Chondrocyte (in vitro differentiated cells): Measurements from ENCODE around the gene JARID2. TPM values are rescaled to one million over a fixed set of nuclear protein-coding genes. Genes with fewer than 3 reads are reported as not detected.

Experiments used
- DNase-seq: peaks from one replicate; pipeline ENCODE4 v3.0.0; 2021; ENCODE audit warnings: mixed read lengths, low spot score
- H3K27ac Mint-ChIP-seq: one replicate; pipeline ENCODE4 v1.8.0; 2021; ENCODE audit warnings: mild to moderate bottlenecking, moderate library complexity, mixed read lengths; ENCODE audit not compliant: unreplicated experiment
- H3K27me3 Mint-ChIP-seq: 2 replicates; pipeline ENCODE4 v1.8.0; 2021; ENCODE audit warnings: low read depth, mixed read lengths
- H3K36me3 Mint-ChIP-seq: 2 replicates; pipeline ENCODE4 v1.8.0; 2021; ENCODE audit warnings: low read depth, mixed read lengths
- H3K4me1 Mint-ChIP-seq: 2 replicates; pipeline ENCODE4 v1.8.0; 2021; ENCODE audit warnings: low read depth, mild to moderate bottlenecking, mixed read lengths
- H3K4me3 Mint-ChIP-seq: one replicate; pipeline ENCODE4 v1.8.0; 2021; ENCODE audit warnings: mild to moderate bottlenecking, moderate library complexity, mixed read lengths; ENCODE audit not compliant: unreplicated experiment
- H3K9me3 Mint-ChIP-seq: 2 replicates; pipeline ENCODE4 v1.8.0; 2021; ENCODE audit warnings: low read depth, mixed read lengths
- total RNA-seq: library from RNA; stranded (reverse); gene quantifications from 3 replicates; pipeline ENCODE4 v1.2.1, GENCODE V29; 2021
- TF ChIP-seq, protein P1 (sequence below): fragments of 200-600 bp; sonication (generic); IDR thresholded peaks from 2 replicates; pipeline ENCODE4 v1.5.0; 2021; ENCODE audit warnings: antibody characterized with exemption, mild to moderate bottlenecking, moderate library complexity

JARID2 gene
- total RNA-seq, 1 donor from 2014 or later = 9.9 TPM

GRCh38 chr6:15389084-15389764 lies 143.4 kb downstream of the JARID2 start:
- Mint-ChIP-seq H3K27me3 (no peaks in the 10 kb centered on the region), H3K9me3 (peaks cover 7% of the 10 kb centered on the region), H3K27ac (peak overlapping the region; percentile 52), H3K4me3 (no peak overlapping the region), H3K36me3 (peaks cover 1% of the 10 kb centered on the region), H3K4me1 (peaks cover 26% of the 10 kb centered on the region)
- TF ChIP-seq, protein P1, sequence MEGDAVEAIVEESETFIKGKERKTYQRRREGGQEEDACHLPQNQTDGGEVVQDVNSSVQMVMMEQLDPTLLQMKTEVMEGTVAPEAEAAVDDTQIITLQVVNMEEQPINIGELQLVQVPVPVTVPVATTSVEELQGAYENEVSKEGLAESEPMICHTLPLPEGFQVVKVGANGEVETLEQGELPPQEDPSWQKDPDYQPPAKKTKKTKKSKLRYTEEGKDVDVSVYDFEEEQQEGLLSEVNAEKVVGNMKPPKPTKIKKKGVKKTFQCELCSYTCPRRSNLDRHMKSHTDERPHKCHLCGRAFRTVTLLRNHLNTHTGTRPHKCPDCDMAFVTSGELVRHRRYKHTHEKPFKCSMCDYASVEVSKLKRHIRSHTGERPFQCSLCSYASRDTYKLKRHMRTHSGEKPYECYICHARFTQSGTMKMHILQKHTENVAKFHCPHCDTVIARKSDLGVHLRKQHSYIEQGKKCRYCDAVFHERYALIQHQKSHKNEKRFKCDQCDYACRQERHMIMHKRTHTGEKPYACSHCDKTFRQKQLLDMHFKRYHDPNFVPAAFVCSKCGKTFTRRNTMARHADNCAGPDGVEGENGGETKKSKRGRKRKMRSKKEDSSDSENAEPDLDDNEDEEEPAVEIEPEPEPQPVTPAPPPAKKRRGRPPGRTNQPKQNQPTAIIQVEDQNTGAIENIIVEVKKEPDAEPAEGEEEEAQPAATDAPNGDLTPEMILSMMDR = no peak
- no peak for DNase-seq

DNA sequence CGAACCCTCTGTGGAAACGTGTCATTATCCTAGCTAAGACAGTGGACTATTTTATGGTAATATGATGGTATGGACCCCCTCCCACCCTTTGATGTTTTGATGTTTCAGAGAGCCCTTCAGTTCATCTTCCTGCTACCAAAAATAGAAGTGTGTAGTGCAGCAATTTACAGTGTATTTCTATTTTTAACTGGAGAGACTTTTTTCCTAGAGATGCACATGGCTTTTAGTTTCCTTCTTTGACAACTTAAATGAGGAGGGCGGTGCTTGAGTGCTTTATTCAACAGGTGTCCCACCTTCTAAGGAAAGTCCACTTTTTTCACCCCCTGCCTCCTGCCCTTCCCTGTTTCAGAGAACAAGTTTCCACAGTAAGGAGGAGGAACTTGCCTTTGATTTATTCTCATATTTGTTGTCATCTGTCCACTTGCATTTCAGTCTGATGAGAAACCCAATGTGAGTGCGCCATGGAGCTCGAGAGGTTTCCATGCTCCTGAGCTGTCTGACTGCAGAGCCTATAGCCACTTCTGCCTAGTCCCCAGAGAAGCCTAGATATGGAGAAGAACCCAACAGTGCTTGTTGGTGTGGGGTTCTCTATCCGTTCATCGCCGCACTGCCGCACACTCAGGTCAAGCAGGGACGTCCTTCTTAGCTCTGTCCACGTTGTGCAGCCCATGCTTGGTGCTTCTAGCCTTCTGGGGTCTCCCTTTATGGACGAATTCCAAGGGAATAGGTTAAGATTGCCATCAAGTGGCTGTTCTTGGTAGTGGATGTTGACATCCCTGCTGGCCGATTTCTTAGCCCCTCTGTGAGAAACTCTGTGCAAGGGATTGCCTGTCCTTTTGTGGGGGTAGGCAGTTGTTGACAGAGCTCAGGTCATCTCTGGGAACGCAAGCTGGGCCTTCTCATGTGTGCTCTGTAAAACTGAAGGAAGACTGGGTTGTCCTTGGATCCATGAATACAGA lies 144.2 kb downstream of the JARID2 start:
- no peaks in the 10 kb centered on the region for H3K27me3 Mint-ChIP-seq
- peak overlapping the region; percentile 52 for H3K27ac Mint-ChIP-seq
- H3K4me1 Mint-ChIP-seq = peaks cover 26% of the 10 kb centered on the region
- DNase-seq = no peak
- no peak overlapping the region for H3K4me3 Mint-ChIP-seq
- peaks cover 7% of the 10 kb centered on the region for H3K9me3 Mint-ChIP-seq
- H3K36me3 Mint-ChIP-seq = peaks cover 1% of the 10 kb centered on the region
- TF ChIP-seq, protein P1 = peak; percentile 89

GRCh38 chr6:15391500-15391899 lies 145.6 kb downstream of the JARID2 start:
- Mint-ChIP-seq H3K27me3 (no peaks in the 10 kb centered on the region), H3K4me1 (peaks cover 26% of the 10 kb centered on the region), H3K9me3 (peaks cover 7% of the 10 kb centered on the region), H3K27ac (no peak overlapping the region), H3K36me3 (peaks cover 1% of the 10 kb centered on the region), H3K4me3 (no peak overlapping the region)
- DNase-seq = no peak
- TF ChIP-seq, protein P1 = no peak

DNA sequence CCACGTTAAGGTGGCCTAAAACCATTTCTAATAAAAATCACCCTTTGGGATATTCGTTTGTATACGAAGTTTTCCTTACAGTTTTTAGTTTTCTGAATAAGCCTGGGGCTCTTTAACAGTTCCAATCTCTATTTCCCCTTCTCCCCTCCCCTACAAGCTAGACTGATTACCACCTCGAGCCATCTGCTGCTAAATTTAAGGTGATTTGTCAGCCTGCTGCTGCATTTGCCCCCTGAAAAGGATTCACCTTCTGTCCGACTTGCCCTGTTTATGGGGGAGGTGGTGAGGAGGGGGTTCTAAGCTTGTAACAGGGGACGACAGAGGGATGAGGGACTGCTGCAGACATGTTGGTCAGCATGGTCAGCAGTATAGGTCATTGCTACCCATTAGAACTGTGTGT lies 146.3 kb downstream of the JARID2 start:
- H3K27ac Mint-ChIP-seq = no peak overlapping the region
- TF ChIP-seq, protein P1 = no peak
- peaks cover 1% of the 10 kb centered on the region for H3K36me3 Mint-ChIP-seq
- H3K4me3 Mint-ChIP-seq = no peak overlapping the region
- H3K27me3 Mint-ChIP-seq = no peaks in the 10 kb centered on the region
- no peak for DNase-seq
- H3K9me3 Mint-ChIP-seq = peaks cover 7% of the 10 kb centered on the region
- peaks cover 26% of the 10 kb centered on the region for H3K4me1 Mint-ChIP-seq

GRCh38 chr6:15393605-15394004 lies 147.7 kb downstream of the JARID2 start:
- H3K4me1 Mint-ChIP-seq = peaks cover 26% of the 10 kb centered on the region
- H3K36me3 Mint-ChIP-seq = peaks cover 1% of the 10 kb centered on the region
- TF ChIP-seq, protein P1 = no peak
- no peaks in the 10 kb centered on the region for H3K27me3 Mint-ChIP-seq
- no peak overlapping the region for H3K27ac Mint-ChIP-seq
- H3K4me3 Mint-ChIP-seq = no peak overlapping the region
- DNase-seq = no peak
- H3K9me3 Mint-ChIP-seq = peaks cover 7% of the 10 kb centered on the region
